ENCODE results near the gene CHRND.

The CHRND gene

DNA sequence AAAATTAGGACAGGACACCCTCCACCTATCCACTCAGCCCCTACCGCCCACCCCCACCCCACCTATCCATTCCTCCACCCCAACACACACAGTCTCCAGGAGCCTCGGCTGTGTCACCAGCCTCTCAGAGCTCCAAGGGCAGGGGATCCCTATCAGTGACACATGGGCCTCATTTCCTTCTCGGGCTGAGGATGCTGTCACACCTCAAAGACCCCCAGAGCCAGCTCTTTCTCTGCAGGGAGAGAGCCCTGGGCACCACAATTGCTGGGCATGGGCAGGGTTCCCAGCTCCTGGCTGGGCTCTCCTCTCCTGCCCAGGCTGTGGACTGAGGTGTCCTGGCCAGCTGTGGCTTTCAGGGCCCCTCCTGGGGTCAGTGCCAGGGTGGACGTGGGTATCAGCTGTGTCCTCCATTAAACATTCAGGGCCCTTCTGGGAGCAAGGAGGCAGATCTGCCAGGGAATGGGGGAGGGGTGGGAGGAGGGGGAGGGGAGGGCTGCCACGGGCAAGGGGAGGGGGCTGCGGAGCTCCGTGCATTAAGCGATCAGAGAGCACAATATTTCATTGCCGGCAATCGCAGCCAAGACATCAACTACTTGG, 24.1 kb upstream of the CHRND start:
- H3K36me3 ChIP-seq (ENCODE audit: control insufficient read depth, insufficient read depth, low read length): no peaks in the 10 kb centered on the region
- peaks cover 4% of the 10 kb centered on the region for H3K27me3 ChIP-seq (replicated peaks; ENCODE audit: control insufficient read depth, insufficient read depth, low read length)
- H3K4me3 ChIP-seq (replicated peaks; ENCODE audit: low read depth, low read length): no peak overlapping the region
- TF ChIP-seq, protein P1, sequence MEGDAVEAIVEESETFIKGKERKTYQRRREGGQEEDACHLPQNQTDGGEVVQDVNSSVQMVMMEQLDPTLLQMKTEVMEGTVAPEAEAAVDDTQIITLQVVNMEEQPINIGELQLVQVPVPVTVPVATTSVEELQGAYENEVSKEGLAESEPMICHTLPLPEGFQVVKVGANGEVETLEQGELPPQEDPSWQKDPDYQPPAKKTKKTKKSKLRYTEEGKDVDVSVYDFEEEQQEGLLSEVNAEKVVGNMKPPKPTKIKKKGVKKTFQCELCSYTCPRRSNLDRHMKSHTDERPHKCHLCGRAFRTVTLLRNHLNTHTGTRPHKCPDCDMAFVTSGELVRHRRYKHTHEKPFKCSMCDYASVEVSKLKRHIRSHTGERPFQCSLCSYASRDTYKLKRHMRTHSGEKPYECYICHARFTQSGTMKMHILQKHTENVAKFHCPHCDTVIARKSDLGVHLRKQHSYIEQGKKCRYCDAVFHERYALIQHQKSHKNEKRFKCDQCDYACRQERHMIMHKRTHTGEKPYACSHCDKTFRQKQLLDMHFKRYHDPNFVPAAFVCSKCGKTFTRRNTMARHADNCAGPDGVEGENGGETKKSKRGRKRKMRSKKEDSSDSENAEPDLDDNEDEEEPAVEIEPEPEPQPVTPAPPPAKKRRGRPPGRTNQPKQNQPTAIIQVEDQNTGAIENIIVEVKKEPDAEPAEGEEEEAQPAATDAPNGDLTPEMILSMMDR (IDR thresholded peaks at IDR 0.05; ENCODE audit: insufficient read depth, low read length, poor library complexity, severe bottlenecking): no peak
- DNase-seq (ENCODE audit: extremely low read depth, insufficient read length): no peak

DNA sequence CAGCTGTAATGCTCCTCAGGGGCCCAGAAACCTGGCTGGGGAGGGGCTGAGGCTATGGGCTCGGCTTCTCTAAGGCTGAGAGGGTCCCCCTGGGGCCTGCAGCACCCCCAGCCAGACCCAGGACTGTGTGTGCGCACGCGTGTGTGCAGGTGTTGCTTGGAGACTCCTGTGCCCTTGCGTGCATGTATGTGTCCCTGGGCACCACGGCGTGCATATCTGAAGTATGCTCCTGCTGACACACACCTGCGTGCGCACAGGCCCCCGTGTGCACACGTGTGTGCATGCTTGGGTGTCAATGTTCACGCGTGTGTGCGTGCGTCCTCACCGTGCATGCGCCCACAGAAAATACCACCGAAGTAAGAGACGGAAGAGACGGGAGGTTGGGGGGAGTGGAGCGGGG, 23.4 kb upstream of the CHRND start:
- Histone ChIP-seq H3K4me3 (replicated peaks; ENCODE audit: low read depth, low read length) (no peak overlapping the region), H3K36me3 (ENCODE audit: control insufficient read depth, insufficient read depth, low read length) (no peaks in the 10 kb centered on the region), H3K27me3 (replicated peaks; ENCODE audit: control insufficient read depth, insufficient read depth, low read length) (peaks cover 4% of the 10 kb centered on the region)
- DNase-seq (ENCODE audit: extremely low read depth, insufficient read length): no peak
- TF ChIP-seq, protein P1 (IDR thresholded peaks at IDR 0.05; ENCODE audit: insufficient read depth, low read length, poor library complexity, severe bottlenecking): no peak

DNA sequence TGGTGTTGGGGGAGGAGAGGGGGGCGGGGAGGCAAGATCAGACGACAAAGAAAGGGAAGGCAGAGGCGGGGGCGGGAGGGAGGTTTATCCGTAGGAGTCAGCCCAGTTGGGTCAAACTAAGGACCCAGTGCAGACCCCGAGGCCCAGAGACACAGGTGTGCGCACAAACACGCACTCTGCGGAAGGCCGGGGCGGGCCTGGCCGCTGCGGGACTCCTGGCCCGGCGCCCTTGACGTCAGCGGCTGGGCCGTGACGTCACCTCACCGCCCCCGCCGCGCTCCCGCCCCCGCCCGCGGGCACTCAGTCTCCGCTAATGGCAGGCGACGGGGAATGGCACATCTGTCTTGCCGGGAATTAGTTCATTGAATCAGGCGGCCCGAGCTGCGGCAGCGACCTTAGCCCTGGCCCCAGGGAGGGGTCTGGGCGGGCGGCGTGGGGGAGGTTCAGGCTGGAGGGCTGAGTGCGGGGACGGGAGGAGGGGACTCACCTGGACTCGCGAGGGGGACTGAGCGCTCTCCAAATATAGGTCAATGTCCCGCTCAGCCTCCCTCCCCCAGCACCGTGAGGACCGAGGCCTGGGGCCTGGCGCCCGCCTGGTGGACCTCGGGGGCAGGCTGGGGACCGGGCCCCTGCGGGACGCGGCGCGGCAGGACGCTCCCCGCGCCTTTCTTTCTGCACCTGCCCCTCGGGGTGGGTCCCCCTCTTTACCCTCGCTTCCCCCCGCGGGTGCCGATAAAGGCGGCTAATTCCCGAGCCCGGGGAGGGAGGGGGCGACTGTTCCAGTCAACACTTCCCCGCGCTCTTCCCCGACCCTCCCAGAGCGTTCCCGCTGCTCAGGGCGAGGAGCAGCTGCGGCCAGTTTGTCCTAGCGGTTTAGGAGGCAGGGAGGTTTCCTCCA, 22.8 kb upstream of the CHRND start:
- H3K36me3 ChIP-seq (ENCODE audit: control insufficient read depth, insufficient read depth, low read length): no peaks in the 10 kb centered on the region
- TF ChIP-seq, protein P1 (IDR thresholded peaks at IDR 0.05; ENCODE audit: insufficient read depth, low read length, poor library complexity, severe bottlenecking): no peak
- DNase-seq (ENCODE audit: extremely low read depth, insufficient read length): no peak
- H3K4me3 ChIP-seq (replicated peaks; ENCODE audit: low read depth, low read length): no peak overlapping the region
- H3K27me3 ChIP-seq (replicated peaks; ENCODE audit: control insufficient read depth, insufficient read depth, low read length): peaks cover 4% of the 10 kb centered on the region

DNA sequence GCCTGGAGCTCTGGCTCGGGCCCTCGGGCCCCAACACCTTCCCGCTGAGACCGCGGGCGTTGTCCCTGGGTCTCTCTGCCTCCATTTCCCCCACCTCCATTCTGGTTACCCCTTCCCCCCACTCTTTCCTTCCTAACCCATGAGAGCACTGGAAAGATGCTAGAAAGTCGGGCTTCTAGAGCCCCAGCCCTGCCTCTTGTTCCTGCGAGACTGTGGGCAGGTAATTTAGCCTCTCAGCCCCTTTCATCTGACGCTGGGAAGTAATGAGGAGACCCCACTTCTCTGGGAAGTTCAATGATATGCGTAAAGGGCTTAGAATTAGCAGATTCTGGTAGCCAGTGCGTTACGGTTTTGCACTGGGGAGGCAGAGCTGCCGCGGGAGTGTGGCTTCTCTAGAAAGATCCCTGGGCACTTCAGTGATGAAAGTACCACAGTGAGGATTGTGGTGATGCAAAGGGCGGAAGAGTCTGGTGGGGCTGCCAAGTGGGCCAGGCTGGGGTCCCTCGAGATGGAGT, 22.1 kb upstream of the CHRND start:
- no peaks in the 10 kb centered on the region for H3K36me3 ChIP-seq (ENCODE audit: control insufficient read depth, insufficient read depth, low read length)
- H3K27me3 ChIP-seq (replicated peaks; ENCODE audit: control insufficient read depth, insufficient read depth, low read length): peaks cover 4% of the 10 kb centered on the region
- no peak for DNase-seq (ENCODE audit: extremely low read depth, insufficient read length)
- H3K4me3 ChIP-seq (replicated peaks; ENCODE audit: low read depth, low read length): no peak overlapping the region
- TF ChIP-seq, protein P1 (IDR thresholded peaks at IDR 0.05; ENCODE audit: insufficient read depth, low read length, poor library complexity, severe bottlenecking): no peak

DNA sequence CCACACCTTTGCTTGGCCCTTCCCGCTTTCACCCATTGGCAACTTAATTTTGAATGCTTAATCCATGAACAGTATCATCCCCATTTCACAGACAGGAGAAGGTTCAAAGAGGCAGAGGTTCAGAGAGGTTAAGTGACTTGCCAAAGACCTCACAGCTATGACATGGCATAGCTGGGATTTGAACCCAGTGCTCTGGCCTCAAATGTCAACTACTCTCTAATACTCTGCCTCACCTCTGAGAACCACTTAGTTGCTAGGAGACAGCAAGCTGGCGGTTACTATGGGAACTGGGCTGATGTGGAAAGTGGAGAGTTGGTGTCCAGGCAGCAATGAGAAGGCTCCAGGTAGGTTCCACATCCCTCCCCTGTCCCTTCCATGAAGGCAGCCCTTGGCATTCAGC, 21.5 kb upstream of the CHRND start:
- no peaks in the 10 kb centered on the region for H3K36me3 ChIP-seq (ENCODE audit: control insufficient read depth, insufficient read depth, low read length)
- TF ChIP-seq, protein P1 (IDR thresholded peaks at IDR 0.05; ENCODE audit: insufficient read depth, low read length, poor library complexity, severe bottlenecking): no peak
- no peak overlapping the region for H3K4me3 ChIP-seq (replicated peaks; ENCODE audit: low read depth, low read length)
- H3K27me3 ChIP-seq (replicated peaks; ENCODE audit: control insufficient read depth, insufficient read depth, low read length): peaks cover 4% of the 10 kb centered on the region
- no peak for DNase-seq (ENCODE audit: extremely low read depth, insufficient read length)

Data from GM06990 (cell line).